HEK293 (cell line): ENCODE data around the gene PRCP.

ENCODE experiments used
- CTCF ChIP-seq: fragments of 450-650 bp; formaldehyde crosslinking; IDR thresholded peaks from 2 replicates; pipeline ENCODE4 v1.5.1; 2016; ENCODE audit warnings: missing biosample characterization, missing genetic modification characterization
- GLI2 ChIP-seq: fragments of 450-650 bp; formaldehyde crosslinking; IDR thresholded peaks from 2 replicates; pipeline ENCODE4; 2017; ENCODE audit warnings: missing biosample characterization, missing genetic modification characterization, low read depth, borderline replicate concordance
- REST ChIP-seq: fragments of 450-650 bp; formaldehyde crosslinking; IDR thresholded peaks from 2 replicates; pipeline ENCODE4 v1.5.1; 2016; ENCODE audit warnings: missing biosample characterization, missing genetic modification characterization
- SETDB1 ChIP-seq: IDR thresholded peaks from one replicate; pipeline ENCODE4 v1.6.1; 2017; ENCODE audit warnings: mild to moderate bottlenecking, low read length, moderate library complexity, mixed read lengths; ENCODE audit not compliant: insufficient read length
- ZFP37 ChIP-seq: fragments of 450-650 bp; formaldehyde crosslinking; IDR thresholded peaks from 2 replicates; pipeline ENCODE4 v1.5.1; 2016; ENCODE audit warnings: missing biosample characterization, missing genetic modification characterization
- ZNF114 ChIP-seq: fragments of 450-650 bp; formaldehyde crosslinking; IDR thresholded peaks from 2 replicates; pipeline ENCODE4 v1.5.0; 2017; ENCODE audit warnings: missing biosample characterization, missing genetic modification characterization
- ZNF645 ChIP-seq: fragments of 450-650 bp; formaldehyde crosslinking; IDR thresholded peaks from 2 replicates; pipeline ENCODE4; 2016; ENCODE audit warnings: missing biosample characterization, missing genetic modification characterization
- ZSCAN30 ChIP-seq: fragments of 450-650 bp; IDR thresholded peaks from 2 replicates; pipeline ENCODE4 v1.5.1; 2018; ENCODE audit warnings: missing biosample characterization, mild to moderate bottlenecking, missing genetic modification characterization, moderate library complexity
- TF ChIP-seq, protein P1 (sequence below): fragments of 450-650 bp; formaldehyde crosslinking; IDR thresholded peaks from 2 replicates; pipeline ENCODE4 v1.5.1; 2016; ENCODE audit warnings: missing biosample characterization, missing genetic modification characterization, borderline replicate concordance
- TF ChIP-seq, protein P2 (sequence below): fragments of 450-650 bp; formaldehyde crosslinking; IDR thresholded peaks from 2 replicates; pipeline ENCODE4 v1.5.1; 2017; ENCODE audit warnings: missing biosample characterization, missing genetic modification characterization
- TF ChIP-seq, protein P3 (sequence below): fragments of 450-650 bp; IDR thresholded peaks from 2 replicates; pipeline ENCODE4 v1.5.1; 2018; ENCODE audit warnings: missing biosample characterization, mild to moderate bottlenecking, missing genetic modification characterization

DNA sequence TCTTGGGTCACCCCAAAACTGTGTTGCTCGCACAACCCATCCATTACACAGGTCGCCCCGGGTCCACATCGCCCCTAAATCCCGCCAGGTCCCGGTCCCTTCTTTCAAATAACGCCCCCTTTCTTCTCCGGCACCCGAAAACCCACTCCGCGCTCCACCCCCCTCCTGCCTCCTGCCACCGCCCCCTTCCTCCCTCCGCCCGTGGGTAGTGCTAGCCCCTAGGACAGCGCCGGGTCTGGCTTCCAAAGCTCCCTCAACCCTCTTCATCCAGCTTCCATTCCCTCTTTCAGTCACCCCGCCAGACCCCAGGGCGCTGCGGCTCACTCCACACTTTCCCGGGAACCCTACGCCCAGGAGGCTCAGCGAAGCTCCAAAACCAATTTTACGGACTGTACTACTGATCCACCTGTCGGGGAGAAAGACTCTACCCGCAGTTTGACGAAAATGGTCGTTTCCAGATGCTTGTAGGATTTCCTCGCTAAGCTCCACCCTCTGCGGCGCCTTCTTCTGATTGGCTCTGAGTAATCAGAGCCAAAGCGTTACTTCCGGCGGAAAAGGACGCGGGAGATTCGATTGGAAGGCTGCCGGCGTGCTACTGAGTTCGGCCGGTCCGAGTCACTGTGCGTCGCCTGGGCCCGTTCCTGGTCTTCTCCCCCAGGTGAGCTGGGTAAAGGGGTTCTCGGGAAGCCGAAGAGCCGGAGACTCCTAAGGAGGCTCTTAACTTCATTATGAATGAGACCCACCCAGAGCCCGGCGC, 1.1 kb upstream of the PRCP start, which contains the start of gene DDIAS:
- TF ChIP-seq REST (tag by site-specific recombination), result 0 out of 2 replicates have a peak, but pooled peaks have one; percentile 30
- TF ChIP-seq, protein P1, sequence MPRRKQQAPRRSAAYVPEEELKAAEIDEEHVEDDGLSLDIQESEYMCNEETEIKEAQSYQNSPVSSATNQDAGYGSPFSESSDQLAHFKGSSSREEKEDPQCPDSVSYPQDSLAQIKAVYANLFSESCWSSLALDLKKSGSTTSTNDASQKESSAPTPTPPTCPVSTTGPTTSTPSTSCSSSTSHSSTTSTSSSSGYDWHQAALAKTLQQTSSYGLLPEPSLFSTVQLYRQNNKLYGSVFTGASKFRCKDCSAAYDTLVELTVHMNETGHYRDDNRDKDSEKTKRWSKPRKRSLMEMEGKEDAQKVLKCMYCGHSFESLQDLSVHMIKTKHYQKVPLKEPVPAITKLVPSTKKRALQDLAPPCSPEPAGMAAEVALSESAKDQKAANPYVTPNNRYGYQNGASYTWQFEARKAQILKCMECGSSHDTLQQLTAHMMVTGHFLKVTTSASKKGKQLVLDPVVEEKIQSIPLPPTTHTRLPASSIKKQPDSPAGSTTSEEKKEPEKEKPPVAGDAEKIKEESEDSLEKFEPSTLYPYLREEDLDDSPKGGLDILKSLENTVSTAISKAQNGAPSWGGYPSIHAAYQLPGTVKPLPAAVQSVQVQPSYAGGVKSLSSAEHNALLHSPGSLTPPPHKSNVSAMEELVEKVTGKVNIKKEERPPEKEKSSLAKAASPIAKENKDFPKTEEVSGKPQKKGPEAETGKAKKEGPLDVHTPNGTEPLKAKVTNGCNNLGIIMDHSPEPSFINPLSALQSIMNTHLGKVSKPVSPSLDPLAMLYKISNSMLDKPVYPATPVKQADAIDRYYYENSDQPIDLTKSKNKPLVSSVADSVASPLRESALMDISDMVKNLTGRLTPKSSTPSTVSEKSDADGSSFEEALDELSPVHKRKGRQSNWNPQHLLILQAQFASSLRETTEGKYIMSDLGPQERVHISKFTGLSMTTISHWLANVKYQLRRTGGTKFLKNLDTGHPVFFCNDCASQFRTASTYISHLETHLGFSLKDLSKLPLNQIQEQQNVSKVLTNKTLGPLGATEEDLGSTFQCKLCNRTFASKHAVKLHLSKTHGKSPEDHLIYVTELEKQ, result no peak
- TF ChIP-seq, protein P2, sequence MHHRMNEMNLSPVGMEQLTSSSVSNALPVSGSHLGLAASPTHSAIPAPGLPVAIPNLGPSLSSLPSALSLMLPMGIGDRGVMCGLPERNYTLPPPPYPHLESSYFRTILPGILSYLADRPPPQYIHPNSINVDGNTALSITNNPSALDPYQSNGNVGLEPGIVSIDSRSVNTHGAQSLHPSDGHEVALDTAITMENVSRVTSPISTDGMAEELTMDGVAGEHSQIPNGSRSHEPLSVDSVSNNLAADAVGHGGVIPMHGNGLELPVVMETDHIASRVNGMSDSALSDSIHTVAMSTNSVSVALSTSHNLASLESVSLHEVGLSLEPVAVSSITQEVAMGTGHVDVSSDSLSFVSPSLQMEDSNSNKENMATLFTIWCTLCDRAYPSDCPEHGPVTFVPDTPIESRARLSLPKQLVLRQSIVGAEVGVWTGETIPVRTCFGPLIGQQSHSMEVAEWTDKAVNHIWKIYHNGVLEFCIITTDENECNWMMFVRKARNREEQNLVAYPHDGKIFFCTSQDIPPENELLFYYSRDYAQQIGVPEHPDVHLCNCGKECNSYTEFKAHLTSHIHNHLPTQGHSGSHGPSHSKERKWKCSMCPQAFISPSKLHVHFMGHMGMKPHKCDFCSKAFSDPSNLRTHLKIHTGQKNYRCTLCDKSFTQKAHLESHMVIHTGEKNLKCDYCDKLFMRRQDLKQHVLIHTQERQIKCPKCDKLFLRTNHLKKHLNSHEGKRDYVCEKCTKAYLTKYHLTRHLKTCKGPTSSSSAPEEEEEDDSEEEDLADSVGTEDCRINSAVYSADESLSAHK (tag by site-specific recombination), result no peak
- no peak for TF ChIP-seq ZNF645 (tag by site-specific recombination)
- no peak for TF ChIP-seq CTCF (tag by site-specific recombination)
- TF ChIP-seq GLI2 (tag by site-specific recombination), result no peak
- no peak for TF ChIP-seq ZFP37 (tag by site-specific recombination)
- no peak for TF ChIP-seq ZSCAN30
- TF ChIP-seq ZNF114 (tag by site-specific recombination), result no peak
- TF ChIP-seq SETDB1, result no peak
- TF ChIP-seq, protein P3, sequence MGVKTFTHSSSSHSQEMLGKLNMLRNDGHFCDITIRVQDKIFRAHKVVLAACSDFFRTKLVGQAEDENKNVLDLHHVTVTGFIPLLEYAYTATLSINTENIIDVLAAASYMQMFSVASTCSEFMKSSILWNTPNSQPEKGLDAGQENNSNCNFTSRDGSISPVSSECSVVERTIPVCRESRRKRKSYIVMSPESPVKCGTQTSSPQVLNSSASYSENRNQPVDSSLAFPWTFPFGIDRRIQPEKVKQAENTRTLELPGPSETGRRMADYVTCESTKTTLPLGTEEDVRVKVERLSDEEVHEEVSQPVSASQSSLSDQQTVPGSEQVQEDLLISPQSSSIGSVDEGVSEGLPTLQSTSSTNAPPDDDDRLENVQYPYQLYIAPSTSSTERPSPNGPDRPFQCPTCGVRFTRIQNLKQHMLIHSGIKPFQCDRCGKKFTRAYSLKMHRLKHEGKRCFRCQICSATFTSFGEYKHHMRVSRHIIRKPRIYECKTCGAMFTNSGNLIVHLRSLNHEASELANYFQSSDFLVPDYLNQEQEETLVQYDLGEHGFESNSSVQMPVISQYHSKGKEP, result no peak
